NCI-H748 (cell line): ENCODE measurements around the gene GFAP.

Source experiments
- DNase-seq: peaks from one replicate; lab custom pipeline; 2025; ENCODE audit not compliant: unreplicated experiment; lab: John Stamatoyannopoulos, UW

GFAP gene

DNA sequence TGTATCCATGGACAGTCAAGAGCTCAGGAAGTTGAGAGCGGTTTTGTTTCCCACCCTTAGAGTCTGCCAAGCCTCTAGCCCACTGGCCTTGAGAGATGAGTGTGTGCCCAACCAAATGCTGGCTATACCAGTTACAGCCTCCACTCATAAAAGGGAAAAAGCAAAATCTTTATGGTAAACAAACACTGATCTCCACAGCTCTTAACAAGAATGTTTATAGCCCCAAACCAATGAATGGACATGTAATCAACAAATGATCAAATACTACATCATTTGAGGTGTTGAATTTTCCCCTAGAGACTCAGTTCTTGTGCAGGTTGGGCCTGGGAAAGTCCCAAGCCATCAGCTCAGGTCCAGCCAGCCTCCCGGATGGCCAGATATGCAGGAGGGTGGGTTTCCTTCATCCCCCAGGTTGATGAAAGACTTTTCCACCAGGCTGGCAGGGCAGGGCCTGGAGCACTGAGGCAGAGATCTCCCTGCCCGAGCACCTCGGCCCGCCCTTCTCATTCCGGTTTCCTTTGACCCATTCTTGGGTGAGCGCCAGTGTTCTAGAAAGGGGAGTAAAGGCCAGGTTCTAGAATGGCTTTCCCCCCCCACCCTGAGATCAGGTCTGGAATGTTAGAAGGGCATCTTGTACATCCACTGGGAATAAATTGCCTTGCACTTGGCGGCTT lies 12.2 kb downstream of the GFAP start:
- DNase-seq = no peak

DNA sequence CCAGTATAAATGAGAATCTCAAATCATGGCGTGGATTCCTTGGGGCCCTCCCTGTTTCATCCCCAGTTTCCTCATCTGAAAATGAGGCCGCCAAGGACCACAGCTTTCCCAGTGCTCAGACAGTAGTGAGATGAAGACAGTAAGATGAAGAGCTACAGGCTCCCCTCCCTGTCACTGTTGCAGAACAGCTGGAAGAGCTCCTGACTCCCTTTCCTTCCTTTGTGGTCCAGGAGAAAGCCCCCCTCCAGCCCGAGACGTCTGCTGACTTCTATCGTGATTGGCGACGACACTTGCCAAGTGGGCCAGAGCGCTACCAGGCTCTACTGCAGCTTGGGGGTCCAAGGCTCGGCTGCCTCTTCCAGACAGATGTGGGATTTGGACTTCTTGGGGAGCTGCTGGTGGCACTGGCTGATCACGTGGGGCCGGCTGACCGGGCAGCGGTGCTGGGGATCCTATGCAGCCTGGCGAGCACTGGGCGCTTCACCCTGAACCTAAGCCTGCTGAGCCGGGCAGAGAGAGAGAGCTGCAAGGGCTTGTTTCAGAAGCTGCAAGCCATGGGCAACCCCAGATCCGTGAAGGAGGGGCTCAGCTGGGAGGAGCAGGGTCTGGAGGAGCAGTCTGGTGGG lies 13.1 kb downstream of the GFAP start:
- DNase-seq = no peak

DNA sequence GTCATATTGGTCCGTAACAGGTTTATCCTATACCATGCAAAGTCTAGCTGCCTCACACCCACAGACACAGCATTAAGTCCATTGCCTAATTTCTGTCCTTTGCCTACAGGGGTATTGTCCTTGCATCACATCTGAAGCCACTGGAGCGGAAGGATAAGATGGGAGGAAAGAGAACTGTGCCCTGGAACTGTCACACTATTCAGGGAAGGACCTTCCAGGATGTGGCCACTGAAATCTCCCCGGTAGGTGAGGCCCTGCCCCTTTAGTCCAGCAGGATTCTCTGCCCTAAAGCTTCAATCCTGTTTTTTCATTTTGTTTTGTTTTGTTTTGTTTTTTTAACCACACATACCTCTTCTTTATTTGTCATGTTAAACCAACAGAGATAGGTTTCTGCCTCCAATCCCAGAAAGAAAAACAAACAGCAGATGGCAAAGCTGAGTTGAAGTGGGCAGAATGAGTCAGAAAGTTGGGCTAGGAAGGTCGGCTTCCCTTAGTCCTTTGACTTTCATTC lies 13.8 kb downstream of the GFAP start:
- DNase-seq = no peak

DNA sequence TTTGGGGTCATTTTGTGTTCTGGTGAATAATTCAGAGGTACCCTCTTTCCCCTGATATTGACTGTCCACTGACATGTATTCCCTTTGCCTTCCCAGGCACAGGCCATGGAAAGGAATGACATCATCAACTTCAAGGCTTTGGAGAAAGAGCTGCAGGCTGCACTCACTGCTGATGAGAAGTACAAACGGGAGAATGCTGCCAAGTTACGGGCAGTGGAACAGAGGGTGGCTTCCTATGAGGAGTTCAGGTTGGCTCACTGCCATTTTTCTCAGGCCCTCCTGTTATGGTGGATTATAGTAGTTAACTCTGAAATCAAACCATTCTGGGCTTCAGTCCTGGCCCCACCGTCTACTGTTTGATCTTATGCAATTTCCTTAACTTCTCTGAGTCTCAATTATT lies 14.4 kb downstream of the GFAP start:
- no peak for DNase-seq

DNA sequence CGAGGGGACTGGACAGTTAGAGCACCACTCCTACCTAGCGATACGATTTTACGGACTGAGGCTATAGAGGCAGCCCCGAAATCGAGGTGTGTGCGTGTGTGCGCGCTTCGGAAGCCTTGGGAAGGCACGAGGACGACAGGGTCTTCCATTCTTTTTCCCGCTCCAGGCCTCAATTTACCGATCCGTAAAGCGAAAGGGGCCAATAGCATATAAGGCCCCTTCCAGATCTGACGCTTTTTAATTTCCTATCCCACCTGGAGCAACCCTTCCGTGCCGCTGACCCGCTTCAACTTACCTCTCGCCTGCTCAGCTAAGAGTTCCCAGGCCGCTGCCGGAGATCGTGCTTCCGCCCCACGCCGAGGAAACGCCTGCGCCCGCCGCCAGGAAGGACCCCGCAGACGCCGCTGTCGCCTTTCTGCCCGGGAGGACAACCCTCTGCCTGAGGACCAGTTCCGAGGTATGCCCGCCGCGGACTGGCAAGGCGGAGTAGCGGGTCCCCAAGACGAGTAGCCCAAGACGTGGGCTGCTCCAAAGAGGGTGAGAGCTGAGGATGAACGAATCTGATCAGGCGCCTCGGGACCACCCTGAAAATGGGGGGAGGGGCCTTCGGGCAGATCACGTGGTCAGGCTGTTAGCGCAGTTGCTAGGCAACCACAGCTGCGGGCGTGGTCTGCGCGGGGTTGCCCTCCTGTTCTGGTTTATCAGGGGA lies 16.1 kb downstream of the GFAP start, which contains the start of gene EFTUD2:
TSS of gene EFTUD2 (minus strand) at position 372 of the 709 bp plus-strand sequence. CDS start 4,924 bp downstream, outside the sequence.
- DNase-seq = peak; percentile 91

DNA sequence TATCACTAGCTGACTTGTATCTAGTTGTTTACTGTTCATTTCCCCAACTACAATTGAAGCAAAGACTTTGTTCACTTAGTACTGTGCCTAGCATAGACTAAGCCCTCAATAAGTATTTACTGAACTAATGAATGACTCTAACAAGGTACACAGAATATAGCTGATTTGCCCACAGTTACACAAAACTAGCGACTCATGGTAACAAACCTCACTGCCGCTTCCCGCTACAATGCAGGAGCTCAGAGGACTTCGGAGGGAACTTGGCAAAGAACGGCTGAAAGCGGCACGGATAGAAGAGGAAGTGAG lies 16.6 kb downstream of the GFAP start:
- DNase-seq = no peak

DNA sequence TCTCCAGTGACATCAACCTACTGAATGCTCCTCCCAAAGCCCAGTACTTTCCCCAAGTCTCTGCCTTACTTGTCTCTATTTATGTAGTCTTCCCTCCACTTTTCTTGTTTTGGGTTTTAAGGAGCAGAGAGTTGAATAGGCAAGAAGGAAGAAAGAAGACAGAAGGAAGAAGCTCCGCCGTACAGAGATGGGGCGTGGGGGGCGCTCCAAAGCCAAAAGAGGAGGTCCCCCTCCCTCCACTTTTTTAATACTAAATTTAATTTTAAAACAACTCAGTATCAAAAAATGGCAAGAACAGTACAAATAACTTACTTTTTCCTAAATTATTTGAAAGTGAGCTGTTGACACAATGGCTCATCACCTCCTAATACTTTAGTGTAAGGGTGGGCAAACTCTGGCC lies 20.7 kb downstream of the GFAP start:
- DNase-seq = no peak

DNA sequence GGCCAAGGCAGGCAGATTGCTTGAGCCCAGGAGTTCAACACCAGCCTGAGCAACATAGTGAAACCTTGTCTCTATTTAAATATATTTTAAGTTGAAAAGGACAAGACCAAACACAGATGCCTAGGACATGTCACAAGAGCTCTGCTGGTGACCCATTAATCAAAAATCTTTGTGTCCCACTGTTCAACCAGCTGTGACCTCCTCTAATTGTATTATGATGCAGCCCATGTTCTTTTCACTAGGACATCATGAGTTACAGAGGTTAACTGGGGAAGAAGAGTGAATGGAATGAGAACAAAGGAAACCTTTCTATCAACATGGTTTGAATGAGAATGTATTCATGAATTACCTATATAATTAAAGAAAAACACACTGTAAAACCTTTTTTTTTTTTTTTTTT lies 23.1 kb downstream of the GFAP start:
- DNase-seq = no peak

DNA sequence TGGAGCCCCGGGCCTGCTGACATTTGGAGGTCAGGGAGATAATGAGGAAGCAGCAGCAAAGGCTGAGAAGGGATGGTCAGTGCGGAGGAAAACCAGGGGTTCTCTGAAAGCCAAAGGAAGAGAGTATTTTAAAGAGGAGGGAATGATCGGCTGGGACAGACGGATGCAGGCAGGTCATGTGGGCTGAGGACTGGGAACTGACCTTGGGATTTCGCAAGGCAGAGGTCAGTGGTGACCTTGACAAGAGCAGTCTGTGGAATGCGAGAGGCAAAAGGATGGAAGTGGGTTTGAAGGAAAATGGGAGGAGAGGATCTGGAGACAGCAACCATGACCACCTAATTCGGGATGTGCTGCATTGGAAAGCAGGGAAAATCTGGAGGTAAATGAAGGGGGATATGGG lies 26.3 kb downstream of the GFAP start:
- no peak for DNase-seq

DNA sequence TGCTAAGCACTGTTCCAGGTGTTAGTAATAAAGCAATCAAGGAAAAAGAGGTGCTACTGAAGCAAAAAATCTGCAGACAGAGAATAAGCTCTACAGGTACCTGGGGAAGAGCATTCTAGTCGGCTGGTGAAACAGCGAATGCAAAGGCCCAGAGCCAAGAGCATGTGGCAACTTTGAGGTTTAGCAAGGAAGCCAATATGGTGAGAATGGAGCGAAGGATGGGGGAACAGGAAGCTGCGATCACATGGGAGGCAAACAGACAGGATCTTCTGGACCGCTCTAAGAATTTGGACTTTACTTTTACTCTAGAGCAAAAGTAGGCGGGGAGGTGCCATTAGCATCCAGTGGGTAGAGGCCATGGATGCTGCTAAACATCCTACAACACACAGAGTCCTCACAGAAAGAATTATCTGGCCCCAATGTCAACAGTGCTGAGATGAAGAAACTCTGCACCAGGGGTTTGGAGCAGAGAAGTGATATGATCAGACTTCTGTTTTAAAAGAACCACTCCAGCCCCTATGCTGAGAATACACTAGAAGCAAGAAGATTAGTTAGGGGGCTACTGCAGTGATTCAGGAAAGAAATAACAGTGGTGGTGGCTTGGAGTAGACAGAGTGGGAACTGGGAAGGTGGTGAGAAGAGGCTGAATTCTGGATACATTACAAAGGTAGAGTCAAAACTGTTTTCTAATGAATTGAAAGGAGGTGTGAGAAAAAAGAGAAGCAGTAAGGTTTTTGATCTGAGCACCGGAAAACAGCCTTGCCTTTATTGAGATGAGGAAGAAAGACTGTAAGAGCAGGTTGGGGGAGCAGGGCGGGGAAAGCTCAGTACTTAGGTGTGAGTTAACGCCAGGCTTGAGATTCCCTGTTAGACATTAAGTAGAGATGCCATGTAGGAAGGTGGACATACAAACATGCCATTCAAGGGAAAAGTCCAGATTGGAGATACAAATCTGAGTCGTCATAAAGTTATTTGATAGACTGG lies 27.0 kb downstream of the GFAP start:
- DNase-seq = no peak

DNA sequence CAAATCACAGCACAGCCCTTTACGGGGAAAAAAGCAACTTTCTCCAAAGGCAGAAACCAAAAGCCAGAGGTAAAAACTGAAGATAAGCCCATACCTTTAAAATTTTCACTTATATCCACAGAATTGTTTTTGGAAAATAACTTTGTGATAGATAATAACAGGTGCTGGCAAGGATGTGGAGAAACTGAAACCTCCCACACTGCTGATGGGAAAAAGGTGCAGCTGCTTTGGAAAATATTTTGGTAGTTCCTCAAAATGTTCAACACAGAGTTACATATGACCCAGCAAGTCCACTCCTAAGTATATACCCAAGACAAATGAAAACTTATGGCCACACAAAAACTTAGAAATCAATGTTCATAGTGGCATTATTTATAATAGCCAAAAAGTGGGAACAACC lies 28.3 kb downstream of the GFAP start:
- no peak for DNase-seq

DNA sequence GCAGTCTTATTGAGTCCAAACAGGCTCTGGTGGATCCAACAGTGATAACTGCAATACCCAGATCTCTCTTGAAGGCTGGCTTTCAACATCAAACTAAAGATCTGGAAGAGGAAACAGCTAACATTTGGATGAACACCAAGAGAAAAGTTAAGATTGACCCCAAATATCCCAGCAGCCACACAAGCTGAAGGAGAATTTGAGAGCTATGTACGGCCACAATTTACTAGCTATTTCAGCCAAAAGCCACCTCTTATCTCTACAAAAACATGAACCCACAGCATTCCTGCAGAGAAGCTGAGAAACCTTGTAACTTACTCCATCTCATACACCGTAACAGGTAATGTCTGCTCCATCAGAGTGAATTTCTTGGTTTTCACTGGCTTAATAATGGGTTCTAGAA lies 30.4 kb downstream of the GFAP start:
- no peak for DNase-seq

DNA sequence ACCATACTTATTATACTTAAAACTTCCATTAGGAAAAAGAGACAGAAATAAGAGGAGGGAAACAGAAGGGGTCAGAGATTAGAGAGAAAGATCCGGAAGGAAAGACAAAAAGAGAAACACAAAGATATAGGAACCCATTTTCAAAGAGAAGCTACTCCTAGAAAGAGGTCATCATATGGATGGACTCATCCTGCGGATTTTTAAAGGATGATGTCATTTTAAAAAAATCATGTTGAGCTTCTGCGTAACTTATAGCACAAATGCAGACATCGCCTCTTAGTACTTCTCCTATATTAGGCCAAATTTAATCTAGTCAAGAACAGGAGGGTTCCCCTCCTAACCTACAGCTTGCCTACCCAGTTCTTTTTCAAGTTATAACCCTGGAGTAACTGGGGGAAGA lies 34.2 kb downstream of the GFAP start:
- no peak for DNase-seq

DNA sequence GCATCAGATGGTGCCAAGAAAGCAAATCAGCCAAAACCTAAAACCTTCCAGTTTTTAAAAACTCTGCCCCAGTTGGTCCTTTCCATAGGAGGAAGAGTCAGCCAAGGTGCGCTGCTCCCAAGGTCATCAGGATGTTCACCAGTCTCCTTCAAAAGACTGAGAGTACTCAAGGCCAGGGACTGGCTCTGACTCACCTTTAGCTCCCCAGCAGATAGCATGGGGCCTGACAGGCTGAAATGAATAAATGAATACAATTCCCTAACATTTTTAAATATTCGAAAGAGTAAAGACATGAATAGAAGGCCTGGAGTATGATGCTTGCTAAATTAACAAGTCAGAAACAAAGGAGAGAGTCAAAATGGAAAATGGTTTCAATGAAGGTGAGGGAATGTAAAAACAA lies 35.2 kb downstream of the GFAP start:
- DNase-seq = no peak

DNA sequence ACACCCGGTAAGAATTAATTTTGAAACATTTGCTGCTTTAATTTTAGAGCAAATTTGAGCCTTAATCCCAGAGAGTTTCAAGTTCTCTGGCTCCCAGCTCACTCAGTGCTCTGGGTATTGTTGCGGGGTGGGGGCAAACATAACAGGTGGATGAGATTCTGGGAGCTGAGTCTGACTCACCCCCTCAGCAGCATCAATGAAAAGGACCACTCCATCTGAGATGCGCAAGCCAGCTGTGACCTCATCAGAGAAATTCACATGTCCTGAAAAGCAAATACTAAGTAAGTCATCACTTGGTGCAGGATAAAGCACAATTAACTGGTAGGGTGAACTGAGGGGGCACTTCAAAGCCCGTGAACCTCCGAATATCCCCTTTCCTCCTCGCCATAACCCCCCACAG lies 35.9 kb downstream of the GFAP start:
- no peak for DNase-seq

DNA sequence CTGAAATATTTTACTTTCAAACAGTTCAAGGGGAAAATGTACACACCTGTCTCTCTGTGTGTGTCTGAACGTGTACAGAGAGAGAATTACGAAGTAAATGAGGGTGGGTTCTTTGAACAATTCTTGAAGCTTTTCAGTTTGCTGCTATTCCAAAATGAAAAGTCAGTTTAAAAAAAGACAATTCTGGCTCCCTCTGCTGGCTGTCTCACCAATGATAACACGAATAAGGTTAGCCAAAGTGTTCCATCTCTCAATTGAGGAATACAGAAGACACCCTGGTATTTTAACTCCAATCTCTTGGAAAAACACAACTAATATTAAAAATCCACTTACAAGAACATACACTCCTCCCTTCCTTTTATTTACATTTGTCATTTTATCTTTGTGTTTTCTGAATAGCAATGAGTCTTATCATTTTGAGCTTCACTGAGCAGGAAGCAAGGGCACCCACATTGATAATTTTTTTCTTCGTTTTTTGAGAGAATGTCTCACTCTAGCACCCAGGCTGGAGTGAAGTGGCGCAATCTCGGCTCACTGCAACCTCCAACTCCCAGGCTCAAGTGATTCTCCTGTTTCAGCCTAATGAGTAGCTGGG lies 36.6 kb downstream of the GFAP start:
- DNase-seq = peak; percentile 27

DNA sequence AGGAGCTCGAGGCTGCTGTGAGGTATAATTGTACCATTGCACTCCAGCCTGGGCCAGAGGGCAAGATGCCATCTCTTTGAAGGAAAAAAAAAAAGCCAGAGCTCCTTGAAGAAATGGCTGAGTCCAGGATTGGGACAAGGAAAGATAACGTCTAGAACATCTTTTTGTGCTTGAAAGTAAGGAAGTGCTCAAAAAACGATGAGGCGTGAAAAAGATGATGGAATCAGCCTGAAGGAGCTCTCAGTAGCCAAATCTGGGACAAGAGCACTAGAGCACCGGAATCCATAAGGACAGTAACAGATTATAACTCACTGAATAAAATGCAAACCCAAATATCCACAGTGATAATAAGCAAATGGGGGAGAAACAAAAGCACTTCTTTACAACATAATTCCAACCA lies 38.2 kb downstream of the GFAP start:
- no peak for DNase-seq

DNA sequence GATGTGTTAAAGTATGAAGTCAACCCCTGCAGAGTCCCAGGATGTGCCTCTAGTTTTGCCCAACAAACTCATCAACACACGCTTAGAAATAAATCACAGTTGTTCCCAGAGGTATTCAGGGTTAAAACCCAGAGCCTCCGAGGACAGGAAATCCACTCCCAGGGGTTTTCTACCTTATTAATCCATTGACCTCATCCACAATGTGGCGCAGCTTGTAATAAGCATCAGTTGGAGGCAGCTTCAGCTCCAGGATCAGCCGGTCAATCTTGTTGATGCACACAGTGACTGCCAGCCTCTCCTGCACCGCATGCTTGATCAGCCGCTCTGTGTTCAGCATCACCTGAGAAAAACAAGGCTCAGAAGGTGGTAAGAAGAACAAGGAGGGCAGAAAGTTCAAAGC lies 39.5 kb downstream of the GFAP start:
- DNase-seq = no peak

DNA sequence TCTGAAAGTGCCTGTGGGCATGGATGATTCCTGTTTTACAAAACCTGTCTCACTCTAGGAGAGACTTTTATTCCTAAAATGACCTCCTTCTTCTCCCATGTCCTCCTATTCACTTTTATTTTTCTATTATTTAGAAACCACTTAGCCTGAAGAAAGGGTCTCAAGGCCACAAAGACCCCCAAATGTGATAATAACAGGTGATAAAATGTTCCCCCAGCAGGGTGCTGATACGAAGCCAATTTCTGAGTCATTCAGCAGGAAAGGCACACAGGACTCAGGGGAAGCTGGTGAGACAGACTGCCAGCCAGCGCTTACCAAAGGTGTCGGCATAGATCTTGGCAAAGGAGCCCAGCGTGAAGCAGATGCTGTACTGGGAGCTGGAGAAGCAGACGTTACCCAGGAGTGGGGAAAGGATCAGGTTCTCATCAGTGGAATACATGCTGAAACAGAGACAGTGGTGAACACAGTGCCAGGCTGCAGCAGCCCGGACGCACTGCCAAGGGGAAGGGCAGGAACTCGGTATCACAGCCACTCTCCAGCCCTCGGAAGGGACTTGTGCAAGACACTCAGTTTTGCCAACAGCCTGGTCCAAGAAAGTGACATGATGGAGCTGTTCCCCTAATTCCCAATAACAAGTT lies 43.0 kb downstream of the GFAP start:
- peak; percentile 81 for DNase-seq

DNA sequence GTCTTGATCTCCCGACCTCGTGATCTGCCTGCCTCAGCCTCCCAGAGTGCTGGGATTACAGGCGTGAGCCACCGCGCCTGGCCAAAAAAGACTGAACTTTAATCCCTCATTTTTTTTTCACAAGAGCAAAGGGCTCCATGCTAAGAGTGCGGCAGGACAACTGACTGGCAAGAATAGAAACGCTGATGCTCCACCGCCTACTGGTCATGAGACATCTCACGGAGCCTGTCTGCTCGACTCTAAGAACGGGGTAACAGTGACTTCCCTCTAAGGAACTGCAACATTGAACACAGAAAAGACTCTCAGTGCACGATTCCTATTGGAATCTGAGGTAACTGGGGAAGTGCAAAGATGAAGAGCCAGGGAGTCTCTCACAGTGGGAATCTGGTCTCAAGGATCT lies 43.7 kb downstream of the GFAP start:
- no peak for DNase-seq
